Right cardiac atrium (tissue), 5 donors: ENCODE measurements around the gene MZT2B. TPM values are rescaled to one million over a fixed set of nuclear protein-coding genes. Genes with fewer than 3 reads are reported as not detected.
A peak's percentile ranks its signal among the peaks of the same experiment; 100 is the strongest.
"Not testable (repeated sequence)": the region's sequence is repeated elsewhere in the genome, so short reads cannot be mapped to it uniquely, and the experiment has no call there.

ENCODE experiments used
- ATAC-seq, 2 donors: fragments of 200-7000 bp; cut with Tn5 transposase; one replicate each; pipeline versions ENCODE4 v1.8.0 to v1.9.1; 2020; ENCODE audit warnings: moderate library complexity in 2 of 2, mild to moderate bottlenecking in 1 of 2
- DNase-seq, 3 donors: peaks; one replicate each; pipeline ENCODE4 v3.0.0-alpha.2; 2020
- H3K27ac ChIP-seq: one replicate; pipeline ENCODE4 v1.5.1; 2013; ENCODE audit warnings: mild to moderate bottlenecking, low read length, control low read depth, moderate library complexity
- H3K27me3 ChIP-seq: one replicate; pipeline ENCODE4 v1.6.1; 2013; ENCODE audit not compliant: control insufficient read depth, insufficient read depth
- H3K4me1 ChIP-seq: one replicate; pipeline ENCODE4 v1.6.1; 2013; ENCODE audit warnings: low read length; ENCODE audit not compliant: control insufficient read depth, insufficient read depth
- H3K4me3 ChIP-seq: one replicate; pipeline ENCODE4 v1.5.1; 2013; ENCODE audit warnings: low read length, control low read depth
- H3K9me3 ChIP-seq: one replicate; pipeline ENCODE4 v1.6.1; 2013; ENCODE audit warnings: low read length; ENCODE audit not compliant: control insufficient read depth
- WGBS: extraction: QIAGEN DNeasy Blood & Tissue Kit; methylation state at CpG from one replicate; pipeline ENCODE4 v1.1.7; 2013; 5-methylcytosine and 5-hydroxymethylcytosine counted together
- intact Hi-C, 4 donors: fragments of 100-400 bp; cut with DNase I; formaldehyde crosslinking; loops; one replicate each; pipeline versions ENCODE4 v1.11.0 to v1.14.0; 2022 to 2023
- polyA plus RNA-seq: library from polyadenylated mRNA; stranded (reverse); fragments of 200-250 nt; gene quantifications from one replicate; pipeline ENCODE4 v1.2.3, GENCODE V29; 2013
- total RNA-seq, 4 donors: library from RNA; stranded (reverse); fragmentation: NEBNext Ultra II Directional; extraction: Animal tissue kit (Norgen Biotek cat#: 25700); gene quantifications; one replicate each; pipeline ENCODE4 v1.2.1, GENCODE V29; 2021
- donor health status: healthy with polysubstance abuse.
- donor health status: DM: no; HTN: yes; CAD: no.
- donor health status: DM: no; HTN: no; CAD: no.
- donor health status: DM: no; HTN: yes; CAD: no; lungs with severe emphysema.
- donor health status: DM: yes; HTN: yes; CAD: no.

Gene MZT2B
- total and polyA plus RNA-seq, 5 donors, result 222 to 339 (median 282) TPM

- H3K4me1 ChIP-seq, ATAC-seq, H3K4me3 ChIP-seq, H3K9me3 ChIP-seq, intact Hi-C loops, H3K27ac ChIP-seq, H3K27me3 ChIP-seq: not testable (repeated sequence)
- WGBS, result 85% methylated on average over 69 of the region's 69 CpGs
- peak in 1 of 3 donors; percentile 44 for DNase-seq
Observed at GRCh38 chr2:130228467-130229160, 46.6 kb downstream of the MZT2B start.

GRCh38 chr2:130229161-130229510 is 47.1 kb downstream of the MZT2B start:
- H3K27me3 ChIP-seq, H3K4me1 ChIP-seq, H3K27ac ChIP-seq, intact Hi-C loops, H3K9me3 ChIP-seq, H3K4me3 ChIP-seq: not testable (repeated sequence)
- peak in 2 of 3 donors; percentile 75 to 82 for DNase-seq
- WGBS, result 40% methylated on average over 48 of the region's 48 CpGs
- ATAC-seq, result peak; percentile 73 to 79

- H3K27ac ChIP-seq, H3K4me1 ChIP-seq, H3K9me3 ChIP-seq, DNase-seq, ATAC-seq, H3K4me3 ChIP-seq, H3K27me3 ChIP-seq, intact Hi-C loops: not testable (repeated sequence)
- 95% methylated on average over 17 of the region's 18 CpGs for WGBS
Observed at GRCh38 chr2:130230376-130230775, 48.3 kb downstream of the MZT2B start.

GRCh38 chr2:130230907-130231306 is 48.8 kb downstream of the MZT2B start:
- H3K4me3 ChIP-seq, H3K4me1 ChIP-seq, H3K9me3 ChIP-seq, ATAC-seq, intact Hi-C loops, H3K27ac ChIP-seq, H3K27me3 ChIP-seq, DNase-seq: not testable (repeated sequence)
- WGBS, result 89% methylated on average over 15 of the region's 15 CpGs

- no peak for ATAC-seq
- WGBS, result 72% methylated on average over 12 of the region's 12 CpGs
- no peaks in the 10 kb centered on the region for H3K27me3 ChIP-seq
- no peak for DNase-seq
- intact Hi-C loops, result no loop called here
- H3K4me3 ChIP-seq, result no peak overlapping the region
- no peaks in the 10 kb centered on the region for H3K4me1 ChIP-seq
- H3K27ac ChIP-seq, result no peak overlapping the region
- no peaks in the 10 kb centered on the region for H3K9me3 ChIP-seq
Observed at GRCh38 chr2:130231656-130232055, 49.6 kb downstream of the MZT2B start.

- H3K4me3 ChIP-seq, H3K27ac ChIP-seq, H3K4me1 ChIP-seq, DNase-seq, intact Hi-C loops, ATAC-seq, H3K9me3 ChIP-seq, H3K27me3 ChIP-seq: not testable (repeated sequence)
- 79% methylated on average over 2 of the region's 2 CpGs for WGBS
Observed at GRCh38 chr2:130233066-130233465, 51.0 kb downstream of the MZT2B start.

GRCh38 chr2:130239581-130239980 is 57.5 kb downstream of the MZT2B start:
- H3K27ac ChIP-seq, ATAC-seq, H3K4me1 ChIP-seq, H3K9me3 ChIP-seq, intact Hi-C loops, H3K27me3 ChIP-seq, DNase-seq, H3K4me3 ChIP-seq: not testable (repeated sequence)
- WGBS, result 75% methylated on average over 6 of the region's 6 CpGs

Other genes with a start within 250 kb of the MZT2B start
- under 1 TPM in 1 of 4 donors, not detected in 3; 0.14 TPM for gene RAB6C, start 202.6 kb upstream of the MZT2B start, total RNA-seq
- 0.07 TPM for gene RAB6C, start 202.6 kb upstream of the MZT2B start, polyA plus RNA-seq
- under 1 TPM in 3 of 4 donors, not detected in 1; 0.08 to 0.23 (median 0.15) TPM for gene POTEF, start 53.0 kb upstream of the MZT2B start, total RNA-seq
- gene POTEF, start 53.0 kb upstream of the MZT2B start, polyA plus RNA-seq, result 0.05 TPM
- 1 to 10 TPM in 2 of 4 donors, under 1 TPM in 2; 0.72 to 2.2 (median 1.1) TPM for gene CCDC74B, start 37.1 kb upstream of the MZT2B start, total RNA-seq
- gene CCDC74B, start 37.1 kb upstream of the MZT2B start, polyA plus RNA-seq, result 1.9 TPM
- 10 to 100 TPM; 22.3 to 24.8 (median 24.2) TPM for gene SMPD4, start 660 bp upstream of the MZT2B start, total RNA-seq
- 19.9 TPM for gene SMPD4, start 660 bp upstream of the MZT2B start, polyA plus RNA-seq
- gene TUBA3E, start 16.2 kb downstream of the MZT2B start, total RNA-seq, result 10 to 100 TPM in 2 of 4 donors, 1 to 10 TPM in 2; 2.8 to 17.2 (median 9.4) TPM
- gene TUBA3E, start 16.2 kb downstream of the MZT2B start, polyA plus RNA-seq, result 28.8 TPM
- gene IMP4, start 160.6 kb downstream of the MZT2B start, total RNA-seq, result 10 to 100 TPM; 48.0 to 59.9 (median 55.8) TPM
- gene IMP4, start 160.6 kb downstream of the MZT2B start, polyA plus RNA-seq, result 50.4 TPM
- 10 to 100 TPM; 22.9 to 26.0 (median 24.8) TPM for gene PTPN18, start 173.8 kb downstream of the MZT2B start, total RNA-seq
- gene PTPN18, start 173.8 kb downstream of the MZT2B start, polyA plus RNA-seq, result 16.4 TPM